ENCODE results near the gene ZNF302.
"Not testable (repeated sequence)": the region's sequence is repeated elsewhere in the genome, so short reads cannot be mapped to it uniquely, and the experiment has no call there.

The ZNF302 gene

DNA sequence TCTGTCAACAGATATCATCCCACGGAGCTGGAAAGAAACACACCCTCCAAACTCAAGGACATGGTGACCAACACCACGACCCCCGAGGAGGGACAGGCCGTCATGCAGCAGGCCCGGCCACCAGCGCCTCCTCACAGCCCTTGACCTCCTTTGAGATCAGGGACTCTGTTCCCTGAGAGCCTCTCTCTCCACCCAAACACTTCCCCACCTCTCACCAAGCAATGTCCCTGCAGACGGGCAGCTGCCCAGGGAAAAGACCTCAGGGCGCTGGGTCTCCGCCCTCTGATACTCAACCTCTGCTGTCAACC is 10.6 kb upstream of the ZNF302 start:
- Histone ChIP-seq H3K9me2 (ENCODE audit: low read depth, low read length) (no peaks in the 10 kb centered on the region), H3K27me3 (ENCODE audit: insufficient read depth, low read length) (no peaks in the 10 kb centered on the region), H2AFZ (ENCODE audit: low read length) (no peak overlapping the region), H3K4me2 (ENCODE audit: low read length) (no peak overlapping the region), H3K36me3 (ENCODE audit: insufficient read depth, low read length) (no peaks in the 10 kb centered on the region), H3K27ac (ENCODE audit: low read depth, low read length, poor library complexity, severe bottlenecking) (no peak overlapping the region), H3K4me1 (ENCODE audit: insufficient read depth, low read length, severe bottlenecking) (peaks cover 5% of the 10 kb centered on the region), H3F3A (ENCODE audit: insufficient read depth, low read length) (no peaks in the 10 kb centered on the region), H3K9ac (ENCODE audit: low read length) (no peak overlapping the region), H3K79me2 (ENCODE audit: insufficient read depth, low read length) (no peaks in the 10 kb centered on the region), H4K20me1 (ENCODE audit: insufficient read depth, low read length) (no peaks in the 10 kb centered on the region), H3K4me3 (ENCODE audit: low read depth, low read length, poor library complexity, severe bottlenecking) (no peak overlapping the region), H3K9me3 (ENCODE audit: low read length) (no peaks in the 10 kb centered on the region)
- TF ChIP-seq EZH2 (IDR thresholded peaks at IDR 0.05; ENCODE audit: borderline replicate concordance, low read length) (no peak), CTCF (IDR thresholded peaks at IDR 0.05; ENCODE audit: low read length) (no peak)

DNA sequence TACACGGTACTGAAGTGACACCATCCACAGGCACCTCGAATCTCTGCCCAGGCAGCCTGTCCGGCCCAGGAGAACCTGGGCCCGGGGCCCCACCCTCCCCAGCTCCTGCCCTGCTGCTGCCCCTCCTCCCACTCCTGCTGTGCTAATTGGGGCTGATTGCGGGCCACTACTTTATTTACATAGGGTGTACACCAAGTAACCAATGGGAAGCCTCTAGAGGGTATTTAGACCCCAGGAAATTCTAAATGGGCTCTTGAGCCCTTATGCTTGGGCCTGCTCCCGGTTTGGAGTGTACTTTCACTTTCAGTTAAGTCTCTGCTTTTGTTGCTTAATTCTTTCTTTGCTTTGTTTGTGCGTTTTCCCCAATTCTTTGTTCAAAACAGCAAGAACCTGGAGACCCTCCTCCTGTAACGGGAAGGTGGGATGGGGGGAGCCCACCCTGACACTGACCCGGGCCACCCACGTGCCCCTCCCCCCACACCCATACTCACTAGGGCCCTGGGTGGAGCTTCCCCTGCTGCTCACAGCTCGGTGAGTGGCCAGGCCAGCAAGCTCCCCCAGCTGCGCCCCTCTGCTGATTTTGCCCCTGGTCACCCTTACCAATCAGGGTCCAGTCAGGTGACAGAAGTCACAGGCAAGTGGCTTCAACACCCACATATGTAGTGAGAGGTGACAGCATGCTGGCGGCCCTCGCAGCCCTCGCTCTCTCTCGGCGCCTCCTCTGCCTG is 10.0 kb upstream of the ZNF302 start:
- Histone ChIP-seq H3K4me2 (ENCODE audit: low read length) (peak overlapping the region; percentile 41; the same call in 1 of the 2 replicates), H3K27ac (ENCODE audit: low read depth, low read length, poor library complexity, severe bottlenecking) (no peak overlapping the region), H3K36me3 (ENCODE audit: insufficient read depth, low read length) (no peaks in the 10 kb centered on the region), H3K9me2 (ENCODE audit: low read depth, low read length) (no peaks in the 10 kb centered on the region), H3K4me3 (ENCODE audit: low read depth, low read length, poor library complexity, severe bottlenecking) (no peak overlapping the region), H3K9me3 (ENCODE audit: low read length) (no peaks in the 10 kb centered on the region), H3F3A (ENCODE audit: insufficient read depth, low read length) (no peaks in the 10 kb centered on the region), H2AFZ (ENCODE audit: low read length) (no peak overlapping the region), H3K79me2 (ENCODE audit: insufficient read depth, low read length) (no peaks in the 10 kb centered on the region), H3K9ac (ENCODE audit: low read length) (no peak overlapping the region), H3K4me1 (ENCODE audit: insufficient read depth, low read length, severe bottlenecking) (peaks cover 5% of the 10 kb centered on the region), H4K20me1 (ENCODE audit: insufficient read depth, low read length) (no peaks in the 10 kb centered on the region), H3K27me3 (ENCODE audit: insufficient read depth, low read length) (no peaks in the 10 kb centered on the region)
- TF ChIP-seq EZH2 (IDR thresholded peaks at IDR 0.05; ENCODE audit: borderline replicate concordance, low read length) (no peak), CTCF (IDR thresholded peaks at IDR 0.05; ENCODE audit: low read length) (no peak)

- not testable (repeated sequence) for H3K36me3 ChIP-seq (ENCODE audit: insufficient read depth, low read length); H3K9ac ChIP-seq (ENCODE audit: low read length); H3K27me3 ChIP-seq (ENCODE audit: insufficient read depth, low read length); H3F3A ChIP-seq (ENCODE audit: insufficient read depth, low read length); H4K20me1 ChIP-seq (ENCODE audit: insufficient read depth, low read length); H3K9me2 ChIP-seq (ENCODE audit: low read depth, low read length); H3K4me3 ChIP-seq (ENCODE audit: low read depth, low read length, poor library complexity, severe bottlenecking); H3K4me1 ChIP-seq (ENCODE audit: insufficient read depth, low read length, severe bottlenecking); H3K79me2 ChIP-seq (ENCODE audit: insufficient read depth, low read length); H3K9me3 ChIP-seq (ENCODE audit: low read length); H3K4me2 ChIP-seq (ENCODE audit: low read length); H2AFZ ChIP-seq (ENCODE audit: low read length); H3K27ac ChIP-seq (ENCODE audit: low read depth, low read length, poor library complexity, severe bottlenecking)
Measured at GRCh38 chr19:34668077-34668689, 9.3 kb upstream of the ZNF302 start.

- H4K20me1 ChIP-seq (ENCODE audit: insufficient read depth, low read length); H3F3A ChIP-seq (ENCODE audit: insufficient read depth, low read length); H3K27ac ChIP-seq (ENCODE audit: low read depth, low read length, poor library complexity, severe bottlenecking); H3K9me2 ChIP-seq (ENCODE audit: low read depth, low read length); H2AFZ ChIP-seq (ENCODE audit: low read length); H3K27me3 ChIP-seq (ENCODE audit: insufficient read depth, low read length); H3K36me3 ChIP-seq (ENCODE audit: insufficient read depth, low read length); H3K9ac ChIP-seq (ENCODE audit: low read length); H3K4me3 ChIP-seq (ENCODE audit: low read depth, low read length, poor library complexity, severe bottlenecking); H3K79me2 ChIP-seq (ENCODE audit: insufficient read depth, low read length); H3K4me2 ChIP-seq (ENCODE audit: low read length); H3K4me1 ChIP-seq (ENCODE audit: insufficient read depth, low read length, severe bottlenecking); H3K9me3 ChIP-seq (ENCODE audit: low read length): not testable (repeated sequence)
Measured at GRCh38 chr19:34668690-34669089, 8.8 kb upstream of the ZNF302 start.
